ENCODE measurements around the gene BRINP2. TPM values are rescaled to one million over a fixed set of nuclear protein-coding genes. Genes with fewer than 3 reads are reported as not detected.
A peak's percentile ranks its signal among the peaks of the same experiment; 100 is the strongest.

BRINP2 gene
- polyA plus RNA-seq, 2 of the 4 experiments (the other 2 are of a cell fraction): 0.04 to 0.09 TPM

DNA sequence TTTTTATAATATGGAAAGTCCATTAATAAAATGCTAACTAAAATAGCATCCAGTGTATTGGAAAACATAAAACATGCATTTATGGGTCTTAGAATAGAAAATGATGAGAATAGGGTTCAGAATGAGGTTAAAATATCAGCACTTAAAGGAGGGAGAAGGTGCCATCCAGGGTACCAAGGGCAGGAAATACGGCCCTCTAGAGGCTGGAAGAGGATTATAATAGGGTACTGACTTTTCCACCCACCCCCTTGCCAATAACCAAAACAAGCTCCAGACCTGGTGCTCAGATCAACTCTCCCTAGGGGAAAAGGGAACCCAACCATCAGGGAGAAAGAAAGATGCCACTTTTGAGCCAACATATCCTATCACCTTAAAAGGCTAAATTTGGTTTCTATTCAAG lies 32.9 kb upstream of the BRINP2 start:
- Histone ChIP-seq H3K4me2 (no peak overlapping the region), H3K9me3 (no peaks in the 10 kb centered on the region), H3K4me3 (no peak overlapping the region), H3K4me1 (no peaks in the 10 kb centered on the region), H3K27ac (no peak overlapping the region)
- ChIA-PET CTCF (no interaction called here), POLR2A (no interaction called here)
- WGBS (ENCODE audit: missing lambda C conversion rate): 8% methylated on average over 1 of the region's 1 CpG
- ATAC-seq: no peak
- TF ChIP-seq NPAS2 (CRISPR knock-in tag; IDR thresholded peaks at IDR 0.05; ENCODE audit: borderline replicate concordance) (no peak), CHD2 (IDR thresholded peaks at IDR 0.05; ENCODE audit: low read length, partially characterized antibody) (no peak), ESRRA (IDR thresholded peaks at IDR 0.05; ENCODE audit: borderline replicate concordance, low read length) (no peak), FOSB (CRISPR knock-in tag; IDR thresholded peaks at IDR 0.05) (no peak), RNF2 (IDR thresholded peaks at IDR 0.05; ENCODE audit: borderline replicate concordance, low read depth) (no peak), FOXS1 (CRISPR knock-in tag; IDR thresholded peaks at IDR 0.05) (no peak)
- TF ChIP-seq, protein P1, sequence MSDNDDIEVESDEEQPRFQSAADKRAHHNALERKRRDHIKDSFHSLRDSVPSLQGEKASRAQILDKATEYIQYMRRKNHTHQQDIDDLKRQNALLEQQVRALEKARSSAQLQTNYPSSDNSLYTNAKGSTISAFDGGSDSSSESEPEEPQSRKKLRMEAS (IDR thresholded peaks at IDR 0.05): no peak
- TF ChIP-seq, protein P2, sequence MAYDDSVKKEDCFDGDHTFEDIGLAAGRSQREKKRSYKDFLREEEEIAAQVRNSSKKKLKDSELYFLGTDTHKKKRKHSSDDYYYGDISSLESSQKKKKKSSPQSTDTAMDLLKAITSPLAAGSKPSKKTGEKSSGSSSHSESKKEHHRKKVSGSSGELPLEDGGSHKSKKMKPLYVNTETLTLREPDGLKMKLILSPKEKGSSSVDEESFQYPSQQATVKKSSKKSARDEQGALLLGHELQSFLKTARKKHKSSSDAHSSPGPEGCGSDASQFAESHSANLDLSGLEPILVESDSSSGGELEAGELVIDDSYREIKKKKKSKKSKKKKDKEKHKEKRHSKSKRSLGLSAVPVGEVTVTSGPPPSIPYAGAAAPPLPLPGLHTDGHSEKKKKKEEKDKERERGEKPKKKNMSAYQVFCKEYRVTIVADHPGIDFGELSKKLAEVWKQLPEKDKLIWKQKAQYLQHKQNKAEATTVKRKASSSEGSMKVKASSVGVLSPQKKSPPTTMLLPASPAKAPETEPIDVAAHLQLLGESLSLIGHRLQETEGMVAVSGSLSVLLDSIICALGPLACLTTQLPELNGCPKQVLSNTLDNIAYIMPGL (CRISPR knock-in tag; IDR thresholded peaks at IDR 0.05; ENCODE audit: borderline replicate concordance): no peak
- no peak for DNase-seq (ENCODE audit: low read depth in 1 of 2, low spot score in 1 of 2)
- no peak for FAIRE-seq

DNA sequence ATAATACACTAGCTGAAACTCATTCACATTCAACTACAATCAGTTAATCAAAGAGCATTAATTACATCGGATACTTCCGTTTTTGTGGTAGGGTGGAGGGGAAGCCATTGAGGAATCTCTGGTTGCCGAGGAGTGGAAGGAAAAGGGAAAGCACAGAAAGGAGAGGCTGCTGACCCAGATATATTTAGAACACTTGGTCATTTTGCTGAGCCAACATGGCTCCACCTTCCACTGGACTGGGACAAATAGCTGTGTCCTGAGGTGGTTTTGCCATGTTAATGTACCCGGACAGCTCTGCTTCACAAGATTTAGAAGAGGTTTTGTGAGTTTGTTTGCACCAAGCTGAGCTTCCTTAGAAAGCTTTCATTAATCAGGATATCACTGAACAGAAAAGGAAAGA lies 32.4 kb upstream of the BRINP2 start:
- no peak for ATAC-seq
- no peak overlapping the region for H3K27ac ChIP-seq
- H3K9me3 ChIP-seq: no peaks in the 10 kb centered on the region
- no peak overlapping the region for H3K4me2 ChIP-seq
- H3K4me1 ChIP-seq: no peaks in the 10 kb centered on the region
- WGBS (ENCODE audit: missing lambda C conversion rate): 48% methylated on average over 4 of the region's 4 CpGs
- ChIA-PET POLR2A (no interaction called here), CTCF (no interaction called here)
- DNase-seq (ENCODE audit: low read depth in 1 of 2, low spot score in 1 of 2): no peak
- no peak for FAIRE-seq
- TF ChIP-seq RCOR1 (IDR thresholded peaks at IDR 0.05; ENCODE audit: low read depth, low read length) (no peak), POLR2AphosphoS2 (conservative IDR thresholded peaks at IDR 0.05; ENCODE audit: low read length) (no peak), MYC (IDR thresholded peaks at IDR 0.05; ENCODE audit: borderline replicate concordance, low read length) (no peak), CBX8 (IDR thresholded peaks at IDR 0.05) (no peak)
- TF ChIP-seq, protein P3, sequence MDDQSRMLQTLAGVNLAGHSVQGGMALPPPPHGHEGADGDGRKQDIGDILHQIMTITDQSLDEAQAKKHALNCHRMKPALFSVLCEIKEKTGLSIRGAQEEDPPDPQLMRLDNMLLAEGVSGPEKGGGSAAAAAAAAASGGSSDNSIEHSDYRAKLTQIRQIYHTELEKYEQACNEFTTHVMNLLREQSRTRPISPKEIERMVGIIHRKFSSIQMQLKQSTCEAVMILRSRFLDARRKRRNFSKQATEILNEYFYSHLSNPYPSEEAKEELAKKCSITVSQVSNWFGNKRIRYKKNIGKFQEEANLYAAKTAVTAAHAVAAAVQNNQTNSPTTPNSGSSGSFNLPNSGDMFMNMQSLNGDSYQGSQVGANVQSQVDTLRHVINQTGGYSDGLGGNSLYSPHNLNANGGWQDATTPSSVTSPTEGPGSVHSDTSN (IDR thresholded peaks at IDR 0.05): no peak
- H3K4me3 ChIP-seq: no peak overlapping the region

DNA sequence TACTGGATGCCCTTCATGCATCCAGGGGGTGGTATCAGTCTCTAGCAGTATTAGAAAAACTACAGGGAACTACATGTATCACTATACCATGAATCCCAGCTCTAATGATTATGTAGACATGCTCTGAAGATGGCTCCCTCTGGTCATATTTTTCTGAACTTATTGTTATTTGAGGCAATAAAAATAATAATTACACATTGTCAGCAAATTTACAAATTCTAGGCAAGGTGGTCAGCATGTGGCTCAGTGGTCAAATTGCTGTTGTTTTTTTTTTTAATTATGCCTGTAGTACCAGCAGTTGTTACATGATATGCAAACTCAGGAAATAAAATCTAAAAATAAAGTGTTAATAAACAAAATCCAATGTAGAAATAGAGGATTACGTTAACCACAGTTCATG lies 28.7 kb upstream of the BRINP2 start:
- Histone ChIP-seq H3K9me3 (no peaks in the 10 kb centered on the region), H3K4me2 (no peak overlapping the region), H3K4me3 (no peak overlapping the region), H3K27ac (no peak overlapping the region), H3K4me1 (no peaks in the 10 kb centered on the region)
- FAIRE-seq: no peak
- ATAC-seq: no peak
- CTCF ChIA-PET: interaction anchor here (0.6 kb wide), 1 partner anchor 33 kb away, joined by 3 read pairs; no protein-coding TSS in a partner anchor
- no peak for DNase-seq (ENCODE audit: low read depth in 1 of 2, low spot score in 1 of 2)
- TF ChIP-seq MAFK (IDR thresholded peaks at IDR 0.05; ENCODE audit: partially characterized antibody) (peak; percentile 82), RFX5 (IDR thresholded peaks at IDR 0.05) (no peak), BHLHE40 (IDR thresholded peaks at IDR 0.05; ENCODE audit: low read depth, low read length) (no peak)
- TF ChIP-seq, protein P4, sequence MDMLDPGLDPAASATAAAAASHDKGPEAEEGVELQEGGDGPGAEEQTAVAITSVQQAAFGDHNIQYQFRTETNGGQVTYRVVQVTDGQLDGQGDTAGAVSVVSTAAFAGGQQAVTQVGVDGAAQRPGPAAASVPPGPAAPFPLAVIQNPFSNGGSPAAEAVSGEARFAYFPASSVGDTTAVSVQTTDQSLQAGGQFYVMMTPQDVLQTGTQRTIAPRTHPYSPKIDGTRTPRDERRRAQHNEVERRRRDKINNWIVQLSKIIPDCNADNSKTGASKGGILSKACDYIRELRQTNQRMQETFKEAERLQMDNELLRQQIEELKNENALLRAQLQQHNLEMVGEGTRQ (IDR thresholded peaks at IDR 0.05): no peak
- TF ChIP-seq, protein P5, sequence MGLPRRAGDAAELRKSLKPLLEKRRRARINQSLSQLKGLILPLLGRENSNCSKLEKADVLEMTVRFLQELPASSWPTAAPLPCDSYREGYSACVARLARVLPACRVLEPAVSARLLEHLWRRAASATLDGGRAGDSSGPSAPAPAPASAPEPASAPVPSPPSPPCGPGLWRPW (IDR thresholded peaks at IDR 0.05): no peak
- 3% methylated on average over 1 of the region's 1 CpG for WGBS (ENCODE audit: missing lambda C conversion rate)
- POLR2A ChIA-PET: no interaction called here

Data from A549 (cell line).